ENCODE measurements around the gene PVR.

The PVR gene

DNA sequence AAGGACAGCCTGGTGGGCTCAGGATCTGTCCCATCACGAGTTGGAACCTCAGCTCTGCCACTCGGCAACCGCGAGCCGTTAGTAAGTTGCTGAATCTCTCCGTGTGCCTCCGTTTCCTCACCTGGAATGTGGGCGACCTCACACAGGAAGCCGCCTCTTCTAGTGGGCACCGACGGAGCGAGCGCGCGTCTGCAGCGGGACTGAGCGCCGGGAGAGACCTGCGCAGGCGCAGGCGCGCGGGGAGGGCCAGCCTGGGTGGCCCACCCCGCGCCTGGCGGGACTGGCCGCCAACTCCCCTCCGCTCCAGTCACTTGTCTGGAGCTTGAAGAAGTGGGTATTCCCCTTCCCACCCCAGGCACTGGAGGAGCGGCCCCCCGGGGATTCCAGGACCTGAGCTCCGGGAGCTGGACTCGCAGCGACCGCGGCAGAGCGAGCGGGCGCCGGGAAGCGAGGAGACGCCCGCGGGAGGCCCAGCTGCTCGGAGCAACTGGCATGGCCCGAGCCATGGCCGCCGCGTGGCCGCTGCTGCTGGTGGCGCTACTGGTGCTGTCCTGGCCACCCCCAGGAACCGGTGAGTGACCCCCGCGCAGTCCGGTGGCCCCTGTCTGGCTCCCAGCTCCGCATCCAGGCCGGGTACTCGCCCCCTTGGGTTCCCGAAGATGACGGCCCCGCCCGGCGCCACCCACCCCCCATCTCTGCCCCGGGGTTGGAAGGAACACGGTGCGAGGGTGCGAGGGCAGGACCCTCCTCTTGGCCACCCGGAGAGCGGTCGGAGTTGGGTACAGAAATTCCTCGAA lies at the start of gene PVR:
PVR (plus strand) TSS at position 306 of the 797 bp plus-strand sequence; CDS start at position 493, 187 bp downstream.
- Mint-ChIP-seq H3K27ac (no peak within 1 kb of the TSS), H3K36me3 (ENCODE audit: low read depth) (no peaks in the 10 kb centered on the region)

GRCh38 chr19:44596428-44597130 lies 47.1 kb upstream of the PVR start:
- H3K36me3 Mint-ChIP-seq (ENCODE audit: low read depth) = no peaks in the 10 kb centered on the region
- H3K27ac Mint-ChIP-seq = no peak overlapping the region

More for the DNA sequence above, at the start of gene PVR:
- H3K4me3 Mint-ChIP-seq = peak within 1 kb of the TSS; percentile 72
- H3K27me3 Mint-ChIP-seq (ENCODE audit: low read depth) = peaks cover 16% of the 10 kb centered on the region
- H3K4me1 Mint-ChIP-seq (ENCODE audit: low read depth) = peaks cover 3% of the 10 kb centered on the region
- no peaks in the 10 kb centered on the region for H3K9me3 Mint-ChIP-seq

GRCh38 chr19:44597131-44597491 lies 46.6 kb upstream of the PVR start:
- Mint-ChIP-seq H3K4me3 (no peak overlapping the region), H3K36me3 (ENCODE audit: low read depth) (no peaks in the 10 kb centered on the region), H3K27ac (no peak overlapping the region), H3K9me3 (peaks cover 32% of the 10 kb centered on the region), H3K27me3 (ENCODE audit: low read depth) (no peaks in the 10 kb centered on the region), H3K4me1 (ENCODE audit: low read depth) (no peaks in the 10 kb centered on the region)

More at GRCh38 chr19:44596428-44597130, 47.1 kb upstream of the PVR start:
- Mint-ChIP-seq H3K4me3 (no peak overlapping the region), H3K9me3 (peaks cover 32% of the 10 kb centered on the region), H3K4me1 (ENCODE audit: low read depth) (no peaks in the 10 kb centered on the region), H3K27me3 (ENCODE audit: low read depth) (no peaks in the 10 kb centered on the region)

- H3K4me1 Mint-ChIP-seq (ENCODE audit: low read depth) = no peaks in the 10 kb centered on the region
- no peaks in the 10 kb centered on the region for H3K27me3 Mint-ChIP-seq (ENCODE audit: low read depth)
- H3K4me3 Mint-ChIP-seq = no peak overlapping the region
- no peak overlapping the region for H3K27ac Mint-ChIP-seq
- H3K9me3 Mint-ChIP-seq = peaks cover 32% of the 10 kb centered on the region
- H3K36me3 Mint-ChIP-seq (ENCODE audit: low read depth) = no peaks in the 10 kb centered on the region
Observed at GRCh38 chr19:44598355-44598754, 45.4 kb upstream of the PVR start.

DNA sequence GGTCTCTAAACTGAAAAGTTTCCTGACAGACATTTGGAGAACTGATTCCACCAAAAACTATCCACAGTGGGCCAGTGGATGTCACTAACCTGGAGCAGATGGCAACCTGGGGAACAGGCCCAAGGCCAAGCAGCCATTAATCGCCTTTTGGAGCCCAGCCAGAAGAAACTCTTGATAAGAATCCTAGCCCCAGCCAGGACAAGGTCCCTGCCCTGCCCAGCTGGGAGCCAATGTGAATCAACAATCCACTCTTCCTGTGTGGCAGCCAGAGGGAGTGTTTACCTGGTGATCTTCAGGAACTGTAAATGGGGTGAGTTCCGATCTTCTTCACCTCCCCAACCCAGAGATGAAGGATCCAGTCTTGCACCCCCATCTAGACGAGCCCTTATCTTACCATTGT lies 44.8 kb upstream of the PVR start:
- no peaks in the 10 kb centered on the region for H3K4me1 Mint-ChIP-seq (ENCODE audit: low read depth)
- H3K27me3 Mint-ChIP-seq (ENCODE audit: low read depth) = no peaks in the 10 kb centered on the region

GRCh38 chr19:44600466-44600865 lies 43.2 kb upstream of the PVR start:
- H3K36me3 Mint-ChIP-seq (ENCODE audit: low read depth) = no peaks in the 10 kb centered on the region
- H3K9me3 Mint-ChIP-seq = peaks cover 35% of the 10 kb centered on the region
- H3K4me3 Mint-ChIP-seq = no peak overlapping the region
- no peaks in the 10 kb centered on the region for H3K4me1 Mint-ChIP-seq (ENCODE audit: low read depth)
- no peaks in the 10 kb centered on the region for H3K27me3 Mint-ChIP-seq (ENCODE audit: low read depth)
- H3K27ac Mint-ChIP-seq = no peak overlapping the region

More for the DNA sequence above, 44.8 kb upstream of the PVR start:
- Mint-ChIP-seq H3K27ac (no peak overlapping the region), H3K9me3 (peaks cover 32% of the 10 kb centered on the region), H3K4me3 (no peak overlapping the region), H3K36me3 (ENCODE audit: low read depth) (no peaks in the 10 kb centered on the region)

- peaks cover 30% of the 10 kb centered on the region for H3K9me3 Mint-ChIP-seq
- peaks cover 1% of the 10 kb centered on the region for H3K4me1 Mint-ChIP-seq (ENCODE audit: low read depth)
- H3K4me3 Mint-ChIP-seq = no peak overlapping the region
Observed at GRCh38 chr19:44602081-44602480, 41.6 kb upstream of the PVR start.

GRCh38 chr19:44603201-44603945 lies 40.3 kb upstream of the PVR start:
- H3K27me3 Mint-ChIP-seq (ENCODE audit: low read depth) = no peaks in the 10 kb centered on the region
- no peak overlapping the region for H3K27ac Mint-ChIP-seq
- no peak overlapping the region for H3K4me3 Mint-ChIP-seq
- peaks cover 1% of the 10 kb centered on the region for H3K4me1 Mint-ChIP-seq (ENCODE audit: low read depth)
- H3K9me3 Mint-ChIP-seq = peaks cover 22% of the 10 kb centered on the region
- H3K36me3 Mint-ChIP-seq (ENCODE audit: low read depth) = no peaks in the 10 kb centered on the region

More at GRCh38 chr19:44602081-44602480, 41.6 kb upstream of the PVR start:
- H3K36me3 Mint-ChIP-seq (ENCODE audit: low read depth) = no peaks in the 10 kb centered on the region
- no peaks in the 10 kb centered on the region for H3K27me3 Mint-ChIP-seq (ENCODE audit: low read depth)
- H3K27ac Mint-ChIP-seq = no peak overlapping the region

GRCh38 chr19:44604241-44604640 lies 39.5 kb upstream of the PVR start:
- Mint-ChIP-seq H3K27me3 (ENCODE audit: low read depth) (no peaks in the 10 kb centered on the region), H3K36me3 (ENCODE audit: low read depth) (no peaks in the 10 kb centered on the region), H3K9me3 (peaks cover 16% of the 10 kb centered on the region), H3K4me3 (no peak overlapping the region), H3K4me1 (ENCODE audit: low read depth) (peaks cover 1% of the 10 kb centered on the region), H3K27ac (no peak overlapping the region)

- H3K36me3 Mint-ChIP-seq (ENCODE audit: low read depth) = no peaks in the 10 kb centered on the region
- H3K4me1 Mint-ChIP-seq (ENCODE audit: low read depth) = peaks cover 1% of the 10 kb centered on the region
- H3K27ac Mint-ChIP-seq = no peak overlapping the region
- no peak overlapping the region for H3K4me3 Mint-ChIP-seq
- H3K9me3 Mint-ChIP-seq = peaks cover 11% of the 10 kb centered on the region
- H3K27me3 Mint-ChIP-seq (ENCODE audit: low read depth) = no peaks in the 10 kb centered on the region
Observed at GRCh38 chr19:44605547-44605946, 38.2 kb upstream of the PVR start.

GRCh38 chr19:44607049-44607448 lies 36.7 kb upstream of the PVR start:
- H3K4me1 Mint-ChIP-seq (ENCODE audit: low read depth) = peaks cover 1% of the 10 kb centered on the region
- H3K27ac Mint-ChIP-seq = no peak overlapping the region
- no peak overlapping the region for H3K4me3 Mint-ChIP-seq
- H3K9me3 Mint-ChIP-seq = peaks cover 11% of the 10 kb centered on the region
- H3K27me3 Mint-ChIP-seq (ENCODE audit: low read depth) = no peaks in the 10 kb centered on the region
- no peaks in the 10 kb centered on the region for H3K36me3 Mint-ChIP-seq (ENCODE audit: low read depth)

GRCh38 chr19:44607917-44608316 lies 35.8 kb upstream of the PVR start:
- no peak overlapping the region for H3K27ac Mint-ChIP-seq
- H3K4me3 Mint-ChIP-seq = no peak overlapping the region
- peaks cover 1% of the 10 kb centered on the region for H3K4me1 Mint-ChIP-seq (ENCODE audit: low read depth)

GRCh38 chr19:44608391-44608821 lies 35.3 kb upstream of the PVR start:
- Mint-ChIP-seq H3K4me1 (ENCODE audit: low read depth) (peaks cover 1% of the 10 kb centered on the region), H3K27ac (no peak overlapping the region), H3K9me3 (peaks cover 11% of the 10 kb centered on the region), H3K36me3 (ENCODE audit: low read depth) (no peaks in the 10 kb centered on the region), H3K4me3 (no peak overlapping the region), H3K27me3 (ENCODE audit: low read depth) (no peaks in the 10 kb centered on the region)

More at GRCh38 chr19:44607917-44608316, 35.8 kb upstream of the PVR start:
- Mint-ChIP-seq H3K9me3 (peaks cover 11% of the 10 kb centered on the region), H3K36me3 (ENCODE audit: low read depth) (no peaks in the 10 kb centered on the region), H3K27me3 (ENCODE audit: low read depth) (no peaks in the 10 kb centered on the region)

DNA sequence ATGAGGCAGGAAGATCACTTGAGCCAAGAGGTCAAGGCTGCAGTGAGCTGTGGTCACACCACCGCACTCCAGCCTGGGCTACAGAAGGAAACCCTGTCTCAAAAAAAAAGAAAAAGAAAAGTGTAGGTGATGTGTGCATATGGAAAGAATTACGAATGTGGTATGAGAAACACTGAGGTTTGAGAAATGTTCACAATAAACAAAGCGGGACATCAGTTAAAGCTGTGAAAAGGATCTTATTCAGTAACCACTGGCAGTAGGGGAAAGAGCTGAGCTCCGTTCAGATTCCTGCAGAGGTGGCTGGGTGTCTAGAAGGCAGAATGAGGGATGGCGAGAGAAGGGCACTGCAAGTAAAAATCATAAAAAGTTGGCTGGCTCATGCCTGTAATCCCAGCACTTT lies 34.5 kb upstream of the PVR start:
- H3K27ac Mint-ChIP-seq = no peak overlapping the region
- no peaks in the 10 kb centered on the region for H3K27me3 Mint-ChIP-seq (ENCODE audit: low read depth)
- no peak overlapping the region for H3K4me3 Mint-ChIP-seq
- H3K36me3 Mint-ChIP-seq (ENCODE audit: low read depth) = no peaks in the 10 kb centered on the region
- peaks cover 1% of the 10 kb centered on the region for H3K4me1 Mint-ChIP-seq (ENCODE audit: low read depth)
- peaks cover 10% of the 10 kb centered on the region for H3K9me3 Mint-ChIP-seq
